GM12878 (cell line): ENCODE data around the gene PRUNE1. TPM values are rescaled to one million over a fixed set of nuclear protein-coding genes. Genes with fewer than 3 reads are reported as not detected.

Experiments used
- ATAC-seq: fragments of 200-7000 bp; cut with Tn5 transposase; 3 replicates; pipeline ENCODE4 v1.9.1; 2020; ENCODE audit warnings: mild to moderate bottlenecking, moderate library complexity
- BruUV-seq: library from RNA; stranded (reverse); fragments of 400-500 nt; replicated peaks from 2 replicates; lab custom pipeline; 2021; lab: Mats Ljungman, UMichigan
- CTCF ChIA-PET: fragments of 300-600 bp; sonication (Branson Sonifier 250); formaldehyde crosslinking; extraction: SDS; loops from one replicate; lab custom pipeline; 2021; ENCODE audit warnings: inconsistent platforms; lab: Yijun Ruan, JAX
- POLR2A ChIA-PET: fragments of 350-600 bp; formaldehyde crosslinking; extraction: SDS; loops from one replicate; lab custom pipeline; 2021; ENCODE audit warnings: inconsistent platforms; lab: Charles Lee
- RAD21 ChIA-PET: fragments of 300-600 bp; sonication (Branson Sonifier 250); formaldehyde crosslinking; loops from one replicate; lab custom pipeline; 2023; ENCODE audit warnings: antibody characterized with exemption; ENCODE audit not compliant: unreplicated experiment; lab: Charles Lee
- SMC1A ChIA-PET: fragments of 300-600 bp; sonication (Branson Sonifier 250); formaldehyde crosslinking; loops from one replicate; lab custom pipeline; 2023; ENCODE audit not compliant: unreplicated experiment, uncharacterized antibody; lab: Charles Lee
- DNase-seq: peaks from one replicate; pipeline ENCODE4 v3.0.0-alpha.2; 2011; ENCODE audit warnings: low read depth, low spot score
- FAIRE-seq: peaks from 3 replicates; lab custom pipeline; 2011; peaks lifted over from hg19 to GRCh38; lab: Jason Lieb, UNC
- H2AFZ ChIP-seq: 2 replicates; pipeline ENCODE4 v1.6.0; 2011; ENCODE audit warnings: low read depth, low read length, control low read depth; ENCODE audit not compliant: control insufficient read depth
- H3K27ac ChIP-seq: 2 replicates; pipeline ENCODE4 v1.5.1; 2011; ENCODE audit warnings: control low read depth; ENCODE audit not compliant: control insufficient read depth, insufficient read depth
- H3K27me3 ChIP-seq, 2 experiments: replicated peaks in 1 of 2; 2 replicates each; pipeline versions ENCODE4 v1.6.0 to v1.6.1; 2011; ENCODE audit warnings: low read length in 1 of 2; ENCODE audit not compliant: control insufficient read depth in 2 of 2, insufficient read depth in 2 of 2
- H3K36me3 ChIP-seq, 2 experiments: 2 replicates each; pipeline ENCODE4 v1.5.1; 2011; ENCODE audit warnings: low read length in 1 of 2; ENCODE audit not compliant: control insufficient read depth in 2 of 2, insufficient read depth in 2 of 2
- H3K4me1 ChIP-seq: 2 replicates; pipeline ENCODE4 v1.6.1; 2011; ENCODE audit warnings: mild to moderate bottlenecking, low read length, moderate library complexity, mixed read lengths; ENCODE audit not compliant: control insufficient read depth, insufficient read depth
- H3K4me2 ChIP-seq: 2 replicates; pipeline ENCODE4 v1.6.0; 2011; ENCODE audit warnings: control low read depth; ENCODE audit not compliant: control insufficient read depth, insufficient read depth
- H3K4me3 ChIP-seq: fragments of 200-600 bp; sonication (generic); 2 replicates; pipeline ENCODE4 v1.5.1; 2016
- H3K79me2 ChIP-seq: 2 replicates; pipeline ENCODE4 v1.6.0; 2011; ENCODE audit warnings: low read length; ENCODE audit not compliant: control insufficient read depth, insufficient read depth
- H3K9ac ChIP-seq: 2 replicates; pipeline ENCODE4 v1.8.0; 2011; ENCODE audit warnings: low read length, control low read depth, mixed read lengths; ENCODE audit not compliant: control insufficient read depth, insufficient read depth
- H3K9me3 ChIP-seq: replicated peaks from 3 replicates; pipeline ENCODE4 v1.5.1; 2011; ENCODE audit warnings: mild to moderate bottlenecking, low read length; ENCODE audit not compliant: control insufficient read depth, insufficient read depth
- H4K20me1 ChIP-seq: 2 replicates; pipeline ENCODE4 v1.6.0; 2011; ENCODE audit not compliant: control insufficient read depth, insufficient read depth
- BHLHE40 ChIP-seq, 2 experiments: fragments of 450-650 bp in 1 of 2; IDR thresholded peaks; 2 replicates each; pipeline ENCODE4 v1.6.1; 2011 to 2017; ENCODE audit warnings: low read depth in 2 of 2, borderline replicate concordance in 1 of 2, improper control_type of control experiment in 1 of 2, low read length in 1 of 2, mild to moderate bottlenecking in 1 of 2
- IKZF1 ChIP-seq: fragments of 450-650 bp; conservative IDR thresholded peaks from 2 replicates; pipeline ENCODE4 v1.6.1; 2017; ENCODE audit warnings: antibody characterized with exemption, mild to moderate bottlenecking
- MYC ChIP-seq: IDR thresholded peaks from 2 replicates; pipeline ENCODE4 v1.6.1; 2011; ENCODE audit warnings: mild to moderate bottlenecking, low read length, moderate library complexity, inconsistent platforms; ENCODE audit not compliant: insufficient read depth, insufficient replicate concordance, insufficient read length, severe bottlenecking
- RAD51 ChIP-seq: fragments of 450-650 bp; IDR thresholded peaks from 2 replicates; pipeline ENCODE4 v1.6.1; 2016; ENCODE audit warnings: moderate library complexity, mild to moderate bottlenecking, inconsistent platforms
- SIN3A ChIP-seq: IDR thresholded peaks from 2 replicates; pipeline ENCODE4 v1.6.1; 2012; ENCODE audit warnings: low read depth, low read length, improper control_type of control experiment
- YY1 ChIP-seq: IDR thresholded peaks from 2 replicates; pipeline ENCODE4 v1.6.1; 2011; ENCODE audit warnings: low read depth, mild to moderate bottlenecking, low read length
- WGBS: methylation state at CpG from one replicate; pipeline ENCODE4 v1.1.6; 2016; ENCODE audit warnings: low lambda C conversion rate; ENCODE audit not compliant: insufficient replicate concordance, insufficient coverage; ENCODE audit errors: missing lambda C conversion rate; 5-methylcytosine and 5-hydroxymethylcytosine counted together
- in situ Hi-C: fragments of 300-500 bp; cut with MboI; formaldehyde crosslinking; loops from 9 replicates; pipeline ENCODE4 v1.14.3; 2018; ENCODE audit warnings: mixed read lengths
- intact Hi-C: fragments of 100-400 bp; cut with micrococcal nuclease; formaldehyde crosslinking; loops from one replicate; pipeline ENCODE4 v1.14.2; 2022; ENCODE audit not compliant: unreplicated experiment
- polyA plus RNA-seq, 11 experiments: library from polyadenylated mRNA; depleted of rRNA in 4 of 11; unstranded in 6 of 11; stranded (reverse) in 5 of 11; fragments of >200 nt; fragmentation: Nextera tagmentation in 4 of 11; fragmentation: Illumina TruSeq in 1 of 11; extraction: Ambion mirVana in 4 of 11; extraction: Trizol in 1 of 11; gene quantifications; 1 replicate in 1 of 11; 2 replicates in 10 of 11; pipeline versions ENCODE4 v1.2.1 to v1.2.3, GENCODE V29; 2011 to 2016; ENCODE audit warnings: inconsistent platforms in 2 of 11, missing spikeins in 2 of 11, low read depth in 1 of 11
- total RNA-seq, 4 experiments: library from RNA; depleted of rRNA in 3 of 4; stranded (reverse); fragments of >200 nt in 3 of 4; fragmentation: Illumina TruSeq in 1 of 4; extraction: Trizol in 1 of 4; gene quantifications; 2 replicates each; pipeline versions ENCODE4 v1.2.1 to v1.2.3, GENCODE V29; 2013 to 2021
- TF ChIP-seq, protein P1 (sequence below): fragments of 450-650 bp; IDR thresholded peaks from 2 replicates; pipeline ENCODE4 v1.6.1; 2018; ENCODE audit warnings: borderline replicate concordance, mild to moderate bottlenecking; ENCODE audit not compliant: partially characterized antibody
- TF ChIP-seq, protein P2 (sequence below): fragments of 450-650 bp; IDR thresholded peaks from 2 replicates; pipeline ENCODE4 v1.6.1; 2017; ENCODE audit warnings: antibody characterized with exemption, mild to moderate bottlenecking, moderate library complexity

The PRUNE1 gene
- total and polyA plus RNA-seq, 10 of the 15 experiments (the other 5 are each of a cell fraction or from before 2014, with no cell fraction given) = 4.7 to 24.5 (median 12.4) TPM

DNA sequence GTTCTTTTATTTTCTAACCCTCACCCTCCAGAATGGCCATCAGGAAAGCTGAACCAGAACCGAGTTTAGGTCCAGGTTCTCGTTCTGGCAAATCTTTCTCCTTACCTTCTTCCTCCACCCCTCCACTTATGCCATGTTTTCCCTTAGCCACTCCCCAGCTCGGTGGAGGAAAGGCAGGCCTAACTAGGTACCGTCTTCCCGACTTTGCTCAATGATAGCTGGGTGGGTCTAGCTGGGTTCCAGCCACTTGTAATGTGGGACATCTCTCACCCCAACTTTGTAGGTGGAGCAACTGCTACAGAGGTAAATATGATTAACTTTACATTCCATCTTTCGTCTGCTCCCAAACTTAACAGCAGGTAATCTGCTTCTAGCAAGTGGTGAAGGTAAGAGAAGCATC lies 28.8 kb downstream of the PRUNE1 start:
- no peak overlapping the region for H3K27ac ChIP-seq
- RAD21 ChIA-PET = no interaction called here
- no TSS peak for BruUV-seq
- no peak overlapping the region for H3K9ac ChIP-seq
- SMC1A ChIA-PET = no interaction called here
- H4K20me1 ChIP-seq = no peaks in the 10 kb centered on the region
- 86% methylated on average over 6 of the region's 6 CpGs for WGBS
- in situ Hi-C loops = no loop called here
- H3K27me3 ChIP-seq = no peaks in the 10 kb centered on the region
- H3K4me2 ChIP-seq = no peak overlapping the region
- H3K79me2 ChIP-seq = no peaks in the 10 kb centered on the region
- no peaks in the 10 kb centered on the region for H3K9me3 ChIP-seq
- CTCF ChIA-PET = interaction anchor here (1.5 to 2.2 kb wide), 2 partner anchors 12 to 120 kb away, joined by 4 to 11 read pairs; partner anchors contain the start of gene TNFAIP8L2
- POLR2A ChIA-PET = no interaction called here
- no peaks in the 10 kb centered on the region for H3K4me1 ChIP-seq
- peaks cover 2% of the 10 kb centered on the region in 2 experiments; a peak in 2 of 4 replicates for H3K36me3 ChIP-seq
- FAIRE-seq (no peak), ATAC-seq (no peak), DNase-seq (no peak)
- no peak overlapping the region for H2AFZ ChIP-seq
- no peak for TF ChIP-seq YY1
- intact Hi-C loops = no loop called here
- H3K4me3 ChIP-seq = no peak overlapping the region

GRCh38 chr1:151039521-151039920 lies 31.3 kb downstream of the PRUNE1 start:
- Histone ChIP-seq H4K20me1 (no peaks in the 10 kb centered on the region), H3K9ac (no peak overlapping the region), H3K27ac (no peak overlapping the region), H3K79me2 (no peaks in the 10 kb centered on the region), H3K4me2 (no peak overlapping the region), H3K4me1 (no peaks in the 10 kb centered on the region), H3K9me3 (no peaks in the 10 kb centered on the region), H2AFZ (no peak overlapping the region), H3K27me3 (no peaks in the 10 kb centered on the region), H3K4me3 (no peak overlapping the region), H3K36me3 (no peaks in the 10 kb centered on the region)
- FAIRE-seq (no peak), DNase-seq (no peak), ATAC-seq (no peak)
- SMC1A ChIA-PET = interaction anchor here (1.0 kb wide), 1 partner anchor 14 kb away, joined by 3 read pairs; no protein-coding TSS in a partner anchor
- POLR2A ChIA-PET = interaction anchor here (1.1 kb wide), 1 partner anchor 8 kb away, joined by 3 read pairs; the partner anchor contains the start of gene C1orf56
- WGBS = 75% methylated on average over 3 of the region's 3 CpGs
- RAD21 ChIA-PET = no interaction called here
- CTCF ChIA-PET = no interaction called here
- no TSS peak for BruUV-seq
- in situ Hi-C loops (no loop called here), intact Hi-C loops (no loop called here)
- TF ChIP-seq RAD51 (no peak), MYC (no peak), SIN3A (no peak), IKZF1 (no peak), BHLHE40 (IDR thresholded peaks at IDR 0.05; ENCODE audit: borderline replicate concordance in 1 of 2, low read depth in 2 of 2, low read length in 1 of 2) (no peak)
- TF ChIP-seq, protein P1, sequence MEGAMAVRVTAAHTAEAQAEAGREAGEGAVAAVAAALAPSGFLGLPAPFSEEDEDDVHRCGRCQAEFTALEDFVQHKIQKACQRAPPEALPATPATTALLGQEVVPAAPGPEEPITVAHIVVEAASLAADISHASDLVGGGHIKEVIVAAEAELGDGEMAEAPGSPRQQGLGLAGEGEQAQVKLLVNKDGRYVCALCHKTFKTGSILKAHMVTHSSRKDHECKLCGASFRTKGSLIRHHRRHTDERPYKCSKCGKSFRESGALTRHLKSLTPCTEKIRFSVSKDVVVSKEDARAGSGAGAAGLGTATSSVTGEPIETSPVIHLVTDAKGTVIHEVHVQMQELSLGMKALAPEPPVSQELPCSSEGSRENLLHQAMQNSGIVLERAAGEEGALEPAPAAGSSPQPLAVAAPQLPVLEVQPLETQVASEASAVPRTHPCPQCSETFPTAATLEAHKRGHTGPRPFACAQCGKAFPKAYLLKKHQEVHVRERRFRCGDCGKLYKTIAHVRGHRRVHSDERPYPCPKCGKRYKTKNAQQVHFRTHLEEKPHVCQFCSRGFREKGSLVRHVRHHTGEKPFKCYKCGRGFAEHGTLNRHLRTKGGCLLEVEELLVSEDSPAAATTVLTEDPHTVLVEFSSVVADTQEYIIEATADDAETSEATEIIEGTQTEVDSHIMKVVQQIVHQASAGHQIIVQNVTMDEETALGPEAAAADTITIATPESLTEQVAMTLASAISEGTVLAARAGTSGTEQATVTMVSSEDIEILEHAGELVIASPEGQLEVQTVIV = no peak
- TF ChIP-seq, protein P2, sequence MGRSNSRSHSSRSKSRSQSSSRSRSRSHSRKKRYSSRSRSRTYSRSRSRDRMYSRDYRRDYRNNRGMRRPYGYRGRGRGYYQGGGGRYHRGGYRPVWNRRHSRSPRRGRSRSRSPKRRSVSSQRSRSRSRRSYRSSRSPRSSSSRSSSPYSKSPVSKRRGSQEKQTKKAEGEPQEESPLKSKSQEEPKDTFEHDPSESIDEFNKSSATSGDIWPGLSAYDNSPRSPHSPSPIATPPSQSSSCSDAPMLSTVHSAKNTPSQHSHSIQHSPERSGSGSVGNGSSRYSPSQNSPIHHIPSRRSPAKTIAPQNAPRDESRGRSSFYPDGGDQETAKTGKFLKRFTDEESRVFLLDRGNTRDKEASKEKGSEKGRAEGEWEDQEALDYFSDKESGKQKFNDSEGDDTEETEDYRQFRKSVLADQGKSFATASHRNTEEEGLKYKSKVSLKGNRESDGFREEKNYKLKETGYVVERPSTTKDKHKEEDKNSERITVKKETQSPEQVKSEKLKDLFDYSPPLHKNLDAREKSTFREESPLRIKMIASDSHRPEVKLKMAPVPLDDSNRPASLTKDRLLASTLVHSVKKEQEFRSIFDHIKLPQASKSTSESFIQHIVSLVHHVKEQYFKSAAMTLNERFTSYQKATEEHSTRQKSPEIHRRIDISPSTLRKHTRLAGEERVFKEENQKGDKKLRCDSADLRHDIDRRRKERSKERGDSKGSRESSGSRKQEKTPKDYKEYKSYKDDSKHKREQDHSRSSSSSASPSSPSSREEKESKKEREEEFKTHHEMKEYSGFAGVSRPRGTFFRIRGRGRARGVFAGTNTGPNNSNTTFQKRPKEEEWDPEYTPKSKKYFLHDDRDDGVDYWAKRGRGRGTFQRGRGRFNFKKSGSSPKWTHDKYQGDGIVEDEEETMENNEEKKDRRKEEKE = no peak
